HL-60 (cell line): ENCODE data around the gene CCR1.

ENCODE experiments used
- DNase-seq, 2 experiments: peaks; one replicate each; pipeline ENCODE4 v3.0.0-alpha.2; 2010 to 2020; ENCODE audit warnings: low read depth in 1 of 2, low spot score in 1 of 2
- H3K27ac ChIP-seq: fragments of 250-450 bp; sonication (Bioruptor Pico); replicated peaks from 2 replicates; pipeline ENCODE4 v1.5.1; 2020; ENCODE audit warnings: mild to moderate bottlenecking, moderate library complexity
- H3K27me3 ChIP-seq: fragments of 250-450 bp; sonication (Bioruptor Pico); 2 replicates; pipeline ENCODE4 v1.5.1; 2021; ENCODE audit warnings: mild to moderate bottlenecking, moderate library complexity; ENCODE audit not compliant: insufficient read depth, poor library complexity, severe bottlenecking
- H3K4me3 ChIP-seq: replicated peaks from 2 replicates; pipeline ENCODE4 v1.5.1; 2011; ENCODE audit warnings: mild to moderate bottlenecking, control low read depth, low read length; ENCODE audit not compliant: insufficient read depth
- CTCF ChIP-seq: IDR thresholded peaks from one replicate; pipeline ENCODE4 v1.5.1; 2011; ENCODE audit warnings: low read length, control low read depth, inconsistent platforms; ENCODE audit not compliant: insufficient read depth
- GABPA ChIP-seq: IDR thresholded peaks from 2 replicates; pipeline ENCODE4 v1.6.1; 2012; ENCODE audit warnings: low read depth
- POLR2AphosphoS5 ChIP-seq: IDR thresholded peaks from 2 replicates; pipeline ENCODE4 v1.6.1; 2012; ENCODE audit warnings: low read depth
- REST ChIP-seq: IDR thresholded peaks from 2 replicates; pipeline ENCODE4 v1.6.1; 2012; ENCODE audit warnings: low read depth; ENCODE audit not compliant: insufficient replicate concordance
- SPI1 ChIP-seq: IDR thresholded peaks from 2 replicates; pipeline ENCODE4 v1.6.1; 2012; ENCODE audit warnings: low read depth, mild to moderate bottlenecking, borderline replicate concordance

CCR1 gene

GRCh38 chr3:46202535-46202934 is 5.6 kb downstream of the CCR1 start:
- H3K4me3 ChIP-seq: no peak overlapping the region
- H3K27me3 ChIP-seq: no peaks in the 10 kb centered on the region
- DNase-seq: no peak
- no peak overlapping the region for H3K27ac ChIP-seq
- TF ChIP-seq GABPA (no peak), CTCF (no peak), POLR2AphosphoS5 (no peak)

DNA sequence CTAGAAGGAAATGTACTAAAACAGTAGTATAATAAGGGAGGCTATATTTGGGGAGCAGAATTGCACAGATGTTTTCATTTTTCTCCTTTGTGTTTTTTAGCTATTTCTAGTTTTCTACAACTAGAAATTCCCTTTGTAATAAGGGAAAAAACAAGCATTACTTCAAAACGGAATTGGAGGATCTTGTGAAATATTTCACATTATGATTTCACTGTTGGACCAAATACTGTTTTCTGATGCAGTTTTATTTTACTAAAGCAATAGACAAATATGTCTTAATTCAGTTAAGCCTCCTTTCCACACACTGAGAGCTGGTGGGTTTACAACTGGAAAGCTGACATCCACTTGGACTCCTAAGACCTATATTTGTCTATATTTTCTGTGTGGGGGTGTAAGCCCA is 7.3 kb downstream of the CCR1 start:
- Histone ChIP-seq H3K27ac (no peak overlapping the region), H3K27me3 (no peaks in the 10 kb centered on the region), H3K4me3 (no peak overlapping the region)
- DNase-seq: no peak
- no peak for TF ChIP-seq GABPA
- TF ChIP-seq POLR2AphosphoS5: no peak
- TF ChIP-seq CTCF: no peak
- TF ChIP-seq SPI1: no peak
- TF ChIP-seq REST: no peak

GRCh38 chr3:46200211-46200610 is 7.9 kb downstream of the CCR1 start:
- no peak for DNase-seq
- no peak overlapping the region for H3K4me3 ChIP-seq
- TF ChIP-seq CTCF (no peak), REST (no peak), GABPA (no peak), SPI1 (no peak)
- H3K27me3 ChIP-seq: no peaks in the 10 kb centered on the region
- no peak overlapping the region for H3K27ac ChIP-seq

DNA sequence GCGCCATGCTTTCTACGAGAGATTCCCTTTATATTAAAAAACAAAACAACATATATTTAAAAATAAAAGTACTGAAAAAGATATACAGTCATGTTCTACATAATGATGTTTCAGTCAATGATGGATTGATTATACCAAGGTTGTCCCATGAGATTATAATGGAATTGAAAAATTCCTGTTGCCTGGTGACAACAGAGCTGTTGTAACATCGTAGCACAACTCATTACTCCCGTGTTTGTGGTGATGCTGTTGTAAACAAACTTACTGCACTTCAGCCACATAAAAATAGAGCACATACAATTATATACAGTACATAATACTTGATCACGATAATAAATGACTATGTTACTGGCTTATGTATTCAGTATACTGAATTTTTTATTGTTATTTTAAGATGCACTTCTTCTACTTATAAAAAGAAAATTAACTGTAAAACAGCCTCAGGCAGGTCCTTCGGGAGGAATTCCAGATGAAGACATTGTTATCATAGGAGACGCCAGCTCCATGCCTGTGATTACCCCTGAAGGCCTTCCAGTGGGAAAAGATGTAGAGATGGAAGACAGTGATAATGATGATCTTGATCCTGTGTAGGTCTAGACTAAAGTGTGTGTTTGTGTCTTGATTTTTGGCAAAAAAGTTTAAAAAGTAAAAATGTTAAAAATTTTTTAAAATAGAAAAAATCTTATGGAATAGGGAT is 11.7 kb downstream of the CCR1 start:
- TF ChIP-seq POLR2AphosphoS5 (no peak), SPI1 (no peak), GABPA (no peak), CTCF (no peak), REST (no peak)
- H3K27ac ChIP-seq: no peak overlapping the region
- DNase-seq: no peak
- H3K27me3 ChIP-seq: no peaks in the 10 kb centered on the region
- H3K4me3 ChIP-seq: no peak overlapping the region
